MCF 10A (cell line): ENCODE data around the gene ACAD11. TPM values are rescaled to one million over a fixed set of nuclear protein-coding genes. Genes with fewer than 3 reads are reported as not detected.

Experiments
- BruUV-seq: library from RNA; stranded (reverse); fragments of 400-500 nt; replicated peaks from 2 replicates; lab custom pipeline; 2021; lab: Mats Ljungman, UMichigan
- CTCF ChIA-PET: fragments of 300-600 bp; sonication (Branson Sonifier 250); formaldehyde crosslinking; extraction: SDS; loops from one replicate; lab custom pipeline; 2021; ENCODE audit warnings: antibody characterized with exemption, inconsistent platforms; lab: Yijun Ruan, JAX
- POLR2A ChIA-PET: fragments of 300-600, 350-650 bp; sonication (Branson Sonifier 250); formaldehyde crosslinking; extraction: SDS; loops from one replicate; lab custom pipeline; 2020; ENCODE audit warnings: antibody characterized with exemption, inconsistent platforms; lab: Yijun Ruan, JAX
- DNase-seq: peaks from one replicate; pipeline ENCODE4 v3.0.0-alpha.2; 2018; ENCODE audit not compliant: unreplicated experiment
- H3K27ac Mint-ChIP-seq: one replicate; pipeline ENCODE4 v1.8.0; 2022; ENCODE audit warnings: mild to moderate bottlenecking, low read depth, mixed read lengths; ENCODE audit not compliant: unreplicated experiment
- H3K27me3 Mint-ChIP-seq: one replicate; pipeline ENCODE4 v1.8.0; 2022; ENCODE audit warnings: mixed read lengths; ENCODE audit not compliant: insufficient read depth, unreplicated experiment
- H3K36me3 Mint-ChIP-seq: one replicate; pipeline ENCODE4 v1.8.0; 2022; ENCODE audit warnings: mild to moderate bottlenecking, moderate library complexity, mixed read lengths; ENCODE audit not compliant: insufficient read depth, unreplicated experiment
- H3K4me1 Mint-ChIP-seq: one replicate; pipeline ENCODE4 v1.8.0; 2022; ENCODE audit warnings: mixed read lengths; ENCODE audit not compliant: insufficient read depth, unreplicated experiment
- H3K4me3 Mint-ChIP-seq: one replicate; pipeline ENCODE4 v1.8.0; 2022; ENCODE audit warnings: mild to moderate bottlenecking, moderate library complexity, mixed read lengths; ENCODE audit not compliant: unreplicated experiment
- H3K9me3 Mint-ChIP-seq: one replicate; pipeline ENCODE4 v1.8.0; 2022; ENCODE audit warnings: mixed read lengths; ENCODE audit not compliant: unreplicated experiment
- CTCF ChIP-seq: fragments of 200-600 bp; IDR thresholded peaks from one replicate; pipeline ENCODE4 v1.8.0; 2022; ENCODE audit warnings: antibody characterized with exemption, mild to moderate bottlenecking; ENCODE audit not compliant: unreplicated experiment
- intact Hi-C: fragments of 100-400 bp; cut with micrococcal nuclease; formaldehyde crosslinking; loops from 2 replicates; pipeline ENCODE4 v1.14.1; 2022
- total RNA-seq: library from RNA; stranded (reverse); gene quantifications from 2 replicates; pipeline ENCODE4 v1.2.3, GENCODE V29; 2022

The ACAD11 gene
- total RNA-seq, 1 experiment from 2014 or later, result 30.9 TPM

- DNase-seq, result no peak
- POLR2A ChIA-PET, result interaction anchor here (1.0 kb wide), 1 partner anchor 25 kb away, joined by 3 read pairs; no protein-coding TSS in a partner anchor
- Mint-ChIP-seq H3K36me3 (peaks cover 82% of the 10 kb centered on the region), H3K27me3 (no peaks in the 10 kb centered on the region), H3K27ac (no peak overlapping the region), H3K9me3 (no peaks in the 10 kb centered on the region), H3K4me1 (no peaks in the 10 kb centered on the region), H3K4me3 (no peak overlapping the region)
- no peak for TF ChIP-seq CTCF
- CTCF ChIA-PET, result interaction anchor here (1.1 to 1.2 kb wide), 2 partner anchors 20 to 37 kb away, joined by 3 read pairs; no protein-coding TSS in a partner anchor
- BruUV-seq, result no TSS peak
- intact Hi-C loops, result no loop called here
These were observed 30.4 kb upstream of the ACAD11 start for GRCh38 chr3:132690040-132690439.

- Mint-ChIP-seq H3K27me3 (no peaks in the 10 kb centered on the region), H3K27ac (no peak overlapping the region), H3K4me3 (no peak overlapping the region), H3K4me1 (no peaks in the 10 kb centered on the region), H3K36me3 (peaks cover 70% of the 10 kb centered on the region), H3K9me3 (no peaks in the 10 kb centered on the region)
- POLR2A ChIA-PET, result interaction anchor here (1.0 to 1.2 kb wide), 2 partner anchors 10 to 22 kb away, joined by 3 read pairs; partner anchors contain the start of genes ACAD11 and UBA5
- no peak for TF ChIP-seq CTCF
- CTCF ChIA-PET, result interaction anchor here (0.5 to 1.5 kb wide), 2 partner anchors 9 to 16 kb away, joined by 3 read pairs; no protein-coding TSS in a partner anchor
- intact Hi-C loops, result loop anchor here (2.0 kb wide), 1 partner anchor 15 kb away; no protein-coding TSS in a partner anchor
- DNase-seq, result no peak
- BruUV-seq, result no TSS peak
These were observed 22.6 kb upstream of the ACAD11 start for GRCh38 chr3:132682201-132682600.

GRCh38 chr3:132681421-132681820, 21.8 kb upstream of the ACAD11 start:
- intact Hi-C loops, result no loop called here
- Mint-ChIP-seq H3K9me3 (no peaks in the 10 kb centered on the region), H3K4me1 (no peaks in the 10 kb centered on the region), H3K27me3 (no peaks in the 10 kb centered on the region), H3K36me3 (peaks cover 70% of the 10 kb centered on the region), H3K27ac (no peak overlapping the region), H3K4me3 (no peak overlapping the region)
- POLR2A ChIA-PET, result interaction anchor here (0.5 to 1.2 kb wide), 4 partner anchors 9 to 192 kb away, joined by 3 to 4 read pairs (median 3); partner anchors contain the start of genes ACAD11 and UBA5
- CTCF ChIA-PET, result interaction anchor here (1.5 kb wide), 1 partner anchor 10 kb away, joined by 3 read pairs; no protein-coding TSS in a partner anchor
- BruUV-seq, result TSS peak; percentile 23
- DNase-seq, result no peak
- no peak for TF ChIP-seq CTCF

- Mint-ChIP-seq H3K27ac (no peak overlapping the region), H3K9me3 (no peaks in the 10 kb centered on the region), H3K36me3 (peaks cover 71% of the 10 kb centered on the region), H3K27me3 (no peaks in the 10 kb centered on the region), H3K4me3 (no peak overlapping the region), H3K4me1 (no peaks in the 10 kb centered on the region)
- intact Hi-C loops, result no loop called here
- no peak for TF ChIP-seq CTCF
- no TSS peak for BruUV-seq
- CTCF ChIA-PET, result interaction anchor here (0.5 to 1.9 kb wide), 3 partner anchors 9 to 36 kb away, joined by 3 to 4 read pairs (median 3); no protein-coding TSS in a partner anchor
- POLR2A ChIA-PET, result interaction anchor here (1.2 to 2.0 kb wide), 3 partner anchors 11 to 19 kb away, joined by 3 to 6 read pairs (median 3); no protein-coding TSS in a partner anchor
- no peak for DNase-seq
These were observed 20.3 kb upstream of the ACAD11 start for GRCh38 chr3:132679911-132680310.
